Measurements from ENCODE around the gene ISL2. TPM values are rescaled to one million over a fixed set of nuclear protein-coding genes. Genes with fewer than 3 reads are reported as not detected.

Gene ISL2
- total RNA-seq, 2 experiments from 2014 or later = 6.2 to 11.8 TPM

DNA sequence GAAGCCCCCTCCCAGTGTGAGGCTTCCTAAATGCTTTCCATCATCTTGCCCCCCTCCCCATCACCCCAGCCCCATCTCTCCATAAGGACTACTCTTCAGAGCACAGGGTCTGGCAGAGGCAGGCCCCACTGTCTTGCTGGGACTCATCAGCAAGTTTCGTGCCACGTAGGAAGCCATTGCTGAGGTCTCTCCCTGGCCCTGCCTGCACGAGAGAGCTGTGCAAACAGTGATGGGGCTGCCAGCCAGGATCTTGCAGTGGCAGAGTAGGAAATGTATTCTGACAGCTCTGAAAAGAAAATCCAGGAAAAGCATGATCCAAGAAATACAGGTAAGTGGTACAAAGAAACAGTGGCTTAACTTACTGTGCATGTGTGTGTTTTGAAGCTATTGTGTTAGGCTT, 22.6 kb downstream of the ISL2 start:
- Histone ChIP-seq H3K9me3 (ENCODE audit: low read length) (no peaks in the 10 kb centered on the region), H3K36me3 (ENCODE audit: insufficient read depth, low read length) (no peaks in the 10 kb centered on the region), H3K27ac (ENCODE audit: low read depth, low read length, poor library complexity, severe bottlenecking) (no peak overlapping the region), H3K4me1 (ENCODE audit: insufficient read depth, low read length, poor library complexity, severe bottlenecking) (no peaks in the 10 kb centered on the region), H3K4me2 (ENCODE audit: low read length) (no peak overlapping the region), H3K79me2 (ENCODE audit: insufficient read depth, low read depth, low read length) (no peaks in the 10 kb centered on the region), H3K9me2 (ENCODE audit: insufficient read depth, low read length) (no peaks in the 10 kb centered on the region), H2AFZ (ENCODE audit: low read length) (no peak overlapping the region), H3K4me3 (ENCODE audit: low read depth, low read length, poor library complexity, severe bottlenecking) (no peak overlapping the region), H4K20me1 (ENCODE audit: insufficient read depth, low read length) (no peaks in the 10 kb centered on the region)
- ChIA-PET POLR2A (no interaction called here), CTCF (ENCODE audit: unreplicated experiment) (no interaction called here)
- intact Hi-C loops (cut with micrococcal nuclease; ENCODE audit: unreplicated experiment) = no loop called here
- no TSS peak for BruUV-seq (replicated peaks)
- DNase-seq (ENCODE audit: low spot score) = no peak
- TF ChIP-seq, protein P1, sequence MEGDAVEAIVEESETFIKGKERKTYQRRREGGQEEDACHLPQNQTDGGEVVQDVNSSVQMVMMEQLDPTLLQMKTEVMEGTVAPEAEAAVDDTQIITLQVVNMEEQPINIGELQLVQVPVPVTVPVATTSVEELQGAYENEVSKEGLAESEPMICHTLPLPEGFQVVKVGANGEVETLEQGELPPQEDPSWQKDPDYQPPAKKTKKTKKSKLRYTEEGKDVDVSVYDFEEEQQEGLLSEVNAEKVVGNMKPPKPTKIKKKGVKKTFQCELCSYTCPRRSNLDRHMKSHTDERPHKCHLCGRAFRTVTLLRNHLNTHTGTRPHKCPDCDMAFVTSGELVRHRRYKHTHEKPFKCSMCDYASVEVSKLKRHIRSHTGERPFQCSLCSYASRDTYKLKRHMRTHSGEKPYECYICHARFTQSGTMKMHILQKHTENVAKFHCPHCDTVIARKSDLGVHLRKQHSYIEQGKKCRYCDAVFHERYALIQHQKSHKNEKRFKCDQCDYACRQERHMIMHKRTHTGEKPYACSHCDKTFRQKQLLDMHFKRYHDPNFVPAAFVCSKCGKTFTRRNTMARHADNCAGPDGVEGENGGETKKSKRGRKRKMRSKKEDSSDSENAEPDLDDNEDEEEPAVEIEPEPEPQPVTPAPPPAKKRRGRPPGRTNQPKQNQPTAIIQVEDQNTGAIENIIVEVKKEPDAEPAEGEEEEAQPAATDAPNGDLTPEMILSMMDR (conservative IDR thresholded peaks at IDR 0.05; ENCODE audit: low read length) = no peak
- no peak for TF ChIP-seq EZH2phosphoT487 (IDR thresholded peaks at IDR 0.05; ENCODE audit: borderline replicate concordance, low read depth, low read length)

DNA sequence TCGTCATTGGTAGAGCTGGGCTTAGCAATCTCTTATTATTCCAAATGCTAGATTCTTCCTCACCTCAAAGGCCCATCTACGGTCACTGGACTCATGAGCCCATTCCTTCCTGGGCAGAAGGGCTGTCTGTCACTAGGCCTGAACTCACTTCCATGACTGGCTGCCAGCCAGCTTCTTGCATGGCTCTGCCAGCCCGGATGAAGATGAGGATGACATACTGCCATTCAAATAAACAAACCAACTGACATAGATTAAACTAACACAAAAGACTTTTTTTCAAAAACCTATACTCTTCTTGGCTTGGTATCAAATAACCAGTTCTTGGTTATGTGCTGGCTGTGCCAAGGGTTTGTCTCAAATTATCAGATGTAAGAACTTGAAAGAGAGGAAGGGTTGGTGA, 23.8 kb downstream of the ISL2 start:
- Histone ChIP-seq H3K4me3 (ENCODE audit: low read depth, low read length, poor library complexity, severe bottlenecking) (no peak overlapping the region), H3K9me2 (ENCODE audit: insufficient read depth, low read length) (no peaks in the 10 kb centered on the region), H4K20me1 (ENCODE audit: insufficient read depth, low read length) (no peaks in the 10 kb centered on the region), H3K9me3 (ENCODE audit: low read length) (no peaks in the 10 kb centered on the region), H3K36me3 (ENCODE audit: insufficient read depth, low read length) (no peaks in the 10 kb centered on the region), H3K4me2 (ENCODE audit: low read length) (no peak overlapping the region), H3K27ac (ENCODE audit: low read depth, low read length, poor library complexity, severe bottlenecking) (no peak overlapping the region), H3K4me1 (ENCODE audit: insufficient read depth, low read length, poor library complexity, severe bottlenecking) (no peaks in the 10 kb centered on the region), H3K79me2 (ENCODE audit: insufficient read depth, low read depth, low read length) (no peaks in the 10 kb centered on the region), H2AFZ (ENCODE audit: low read length) (no peak overlapping the region)
- POLR2A ChIA-PET = no interaction called here
- TF ChIP-seq, protein P1 (conservative IDR thresholded peaks at IDR 0.05; ENCODE audit: low read length) = no peak
- TF ChIP-seq EZH2phosphoT487 (IDR thresholded peaks at IDR 0.05; ENCODE audit: borderline replicate concordance, low read depth, low read length) = no peak
- intact Hi-C loops (cut with micrococcal nuclease; ENCODE audit: unreplicated experiment) = no loop called here
- CTCF ChIA-PET (ENCODE audit: unreplicated experiment) = no interaction called here
- DNase-seq (ENCODE audit: low spot score) = no peak
- BruUV-seq (replicated peaks) = no TSS peak

DNA sequence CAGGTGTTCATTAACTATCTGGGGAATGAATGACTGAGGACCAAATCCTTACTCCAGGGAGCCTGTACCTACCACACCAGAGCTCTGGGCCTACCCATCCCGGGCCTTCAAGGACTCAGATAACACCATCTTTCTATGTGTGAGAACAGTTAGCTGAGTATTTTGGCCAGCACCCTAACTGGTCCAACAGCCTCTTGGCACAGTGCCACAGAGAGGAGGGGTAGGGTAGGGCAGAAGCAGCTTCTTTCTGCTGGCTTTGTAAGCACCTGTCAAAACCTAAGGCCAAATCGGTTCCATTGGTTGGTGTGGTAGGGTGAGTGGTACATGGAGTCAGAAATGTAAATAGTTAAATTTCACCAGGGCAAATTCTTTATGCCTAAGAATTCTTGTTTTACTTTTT, 26.7 kb downstream of the ISL2 start:
- Histone ChIP-seq H3K9me2 (ENCODE audit: insufficient read depth, low read length) (no peaks in the 10 kb centered on the region), H3K79me2 (ENCODE audit: insufficient read depth, low read depth, low read length) (no peaks in the 10 kb centered on the region), H3K4me3 (ENCODE audit: low read depth, low read length, poor library complexity, severe bottlenecking) (no peak overlapping the region), H3K27ac (ENCODE audit: low read depth, low read length, poor library complexity, severe bottlenecking) (no peak overlapping the region), H3K9me3 (ENCODE audit: low read length) (no peaks in the 10 kb centered on the region), H3K36me3 (ENCODE audit: insufficient read depth, low read length) (no peaks in the 10 kb centered on the region), H2AFZ (ENCODE audit: low read length) (no peak overlapping the region), H4K20me1 (ENCODE audit: insufficient read depth, low read length) (no peaks in the 10 kb centered on the region), H3K4me2 (ENCODE audit: low read length) (no peak overlapping the region), H3K4me1 (ENCODE audit: insufficient read depth, low read length, poor library complexity, severe bottlenecking) (no peaks in the 10 kb centered on the region)
- no peak for DNase-seq (ENCODE audit: low spot score)
- BruUV-seq (replicated peaks) = no TSS peak
- ChIA-PET CTCF (ENCODE audit: unreplicated experiment) (no interaction called here), POLR2A (interaction anchor here (0.6 kb wide), 1 partner anchor 8 kb away, joined by 3 read pairs; no protein-coding TSS in a partner anchor)
- intact Hi-C loops (cut with micrococcal nuclease; ENCODE audit: unreplicated experiment) = no loop called here
- no peak for TF ChIP-seq EZH2phosphoT487 (IDR thresholded peaks at IDR 0.05; ENCODE audit: borderline replicate concordance, low read depth, low read length)

All from OCI-LY7 (cell line).